A673 (cell line): ENCODE results near the gene H1-8. TPM values are rescaled to one million over a fixed set of nuclear protein-coding genes. Genes with fewer than 3 reads are reported as not detected.

Experiments used
- BruUV-seq: library from RNA; stranded (reverse); fragments of 400-500 nt; replicated peaks from 2 replicates; lab custom pipeline; 2021; lab: Mats Ljungman, UMichigan
- CTCF ChIA-PET: fragments of 300-600 bp; sonication (Branson Sonifier 250); formaldehyde crosslinking; loops from one replicate; lab custom pipeline; 2022; ENCODE audit warnings: antibody characterized with exemption; lab: Charles Lee
- POLR2A ChIA-PET: fragments of 300-600 bp; sonication (Branson Sonifier 250); formaldehyde crosslinking; loops from one replicate; lab custom pipeline; 2022; ENCODE audit warnings: antibody characterized with exemption; ENCODE audit not compliant: low non-redundant PET; lab: Charles Lee
- DNase-seq: peaks from one replicate; pipeline ENCODE4 v3.0.0-alpha.2; 2015; ENCODE audit warnings: low spot score
- H3K27ac ChIP-seq: fragments of 200-600 bp; sonication (generic); 2 replicates; pipeline ENCODE4 v1.5.1; 2016; ENCODE audit warnings: mixed run types, low read depth, mild to moderate bottlenecking, mixed read lengths, antibody characterized with exemption, low read length; ENCODE audit not compliant: poor library complexity, severe bottlenecking
- H3K27me3 ChIP-seq: fragments of 200-600 bp; sonication (generic); replicated peaks from 2 replicates; pipeline ENCODE4 v1.6.1; 2017; ENCODE audit warnings: mixed run types, low read depth, mild to moderate bottlenecking, mixed read lengths, antibody characterized with exemption, low read length; ENCODE audit not compliant: insufficient read depth, poor library complexity
- H3K36me3 ChIP-seq: fragments of 200-600 bp; sonication (generic); 2 replicates; pipeline ENCODE4 v1.6.1; 2016; ENCODE audit warnings: mixed run types, mild to moderate bottlenecking, mixed read lengths, antibody characterized with exemption, low read length; ENCODE audit not compliant: insufficient read depth, poor library complexity, severe bottlenecking
- H3K4me1 ChIP-seq: fragments of 200-600 bp; sonication (generic); 2 replicates; pipeline ENCODE4 v1.6.1; 2017; ENCODE audit warnings: mixed run types, mild to moderate bottlenecking, mixed read lengths, antibody characterized with exemption, low read length; ENCODE audit not compliant: insufficient read depth, poor library complexity, severe bottlenecking
- H3K4me3 ChIP-seq: fragments of 200-600 bp; sonication (generic); 2 replicates; pipeline ENCODE4 v1.5.1; 2016; ENCODE audit warnings: low read depth, mixed run types, mild to moderate bottlenecking, mixed read lengths, low read length; ENCODE audit not compliant: poor library complexity, severe bottlenecking
- H3K9me3 ChIP-seq: fragments of 200-600 bp; sonication (generic); 2 replicates; pipeline ENCODE4 v1.6.1; 2016; ENCODE audit warnings: mixed run types, low read depth, mild to moderate bottlenecking, mixed read lengths, antibody characterized with exemption, low read length; ENCODE audit not compliant: poor library complexity, severe bottlenecking
- CTCF ChIP-seq: fragments of 300-800, 200-600 bp; sonication (generic); conservative IDR thresholded peaks from 2 replicates; pipeline ENCODE4 v1.5.1; 2017; ENCODE audit warnings: low read depth, mild to moderate bottlenecking, antibody characterized with exemption, low read length, moderate library complexity, mixed read lengths
- EZH2 ChIP-seq: fragments of 200-600 bp; sonication (generic); IDR thresholded peaks from 2 replicates; pipeline ENCODE4 v1.6.1; 2017; ENCODE audit warnings: borderline replicate concordance, low read depth, mild to moderate bottlenecking, mixed read lengths, antibody characterized with exemption, low read length; ENCODE audit not compliant: poor library complexity, severe bottlenecking
- intact Hi-C: fragments of 100-400 bp; cut with micrococcal nuclease; formaldehyde crosslinking; loops from one replicate; pipeline ENCODE4 v1.10.0; 2022; ENCODE audit not compliant: unreplicated experiment
- total RNA-seq: library from RNA; stranded (reverse); gene quantifications from 2 replicates; pipeline ENCODE4 v1.2.3, GENCODE V29; 2021

Gene H1-8
- total RNA-seq, 1 experiment from 2014 or later = not detected

GRCh38 chr3:129529436-129530210 is 13.4 kb upstream of the H1-8 start:
- H3K4me3 ChIP-seq = no peak overlapping the region
- intact Hi-C loops = no loop called here
- no peaks in the 10 kb centered on the region for H3K4me1 ChIP-seq
- no TSS peak for BruUV-seq
- no peak for TF ChIP-seq CTCF
- no peak for TF ChIP-seq EZH2
- no peaks in the 10 kb centered on the region for H3K9me3 ChIP-seq
- no peak for DNase-seq
- no peak overlapping the region for H3K27ac ChIP-seq
- H3K27me3 ChIP-seq = no peaks in the 10 kb centered on the region
- no peaks in the 10 kb centered on the region for H3K36me3 ChIP-seq
- ChIA-PET CTCF (no interaction called here), POLR2A (interaction anchor here (0.6 kb wide), 1 partner anchor 26 kb away, joined by 4 read pairs; no protein-coding TSS in a partner anchor)

DNA sequence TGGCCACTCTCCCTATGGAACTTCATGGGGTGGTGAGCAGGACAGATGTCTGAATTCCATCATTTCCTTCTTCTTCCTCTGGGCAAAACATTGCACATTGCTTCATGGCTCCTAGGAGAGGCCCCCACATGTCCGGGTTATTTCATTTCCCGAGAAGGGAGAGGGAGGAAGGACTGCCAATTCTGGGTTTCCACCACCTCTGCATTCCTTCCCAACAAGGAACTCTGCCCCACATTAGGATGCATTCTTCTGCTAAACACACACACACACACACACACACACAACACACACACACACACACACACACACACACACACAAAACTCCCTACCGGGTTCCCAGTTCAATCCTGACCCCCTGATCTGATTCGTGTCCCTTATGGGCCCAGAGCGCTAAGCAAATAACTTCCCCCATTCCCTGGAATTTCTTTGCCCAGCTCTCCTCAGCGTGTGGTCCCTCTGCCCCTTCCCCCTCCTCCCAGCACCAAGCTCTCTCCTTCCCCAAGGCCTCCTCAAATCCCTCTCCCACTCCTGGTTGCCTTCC is 12.7 kb upstream of the H1-8 start:
- Histone ChIP-seq H3K36me3 (no peaks in the 10 kb centered on the region), H3K9me3 (no peaks in the 10 kb centered on the region), H3K27ac (no peak overlapping the region), H3K4me3 (no peak overlapping the region), H3K27me3 (no peaks in the 10 kb centered on the region), H3K4me1 (no peaks in the 10 kb centered on the region)
- POLR2A ChIA-PET = no interaction called here
- TF ChIP-seq CTCF (no peak), EZH2 (no peak)
- CTCF ChIA-PET = no interaction called here
- DNase-seq = no peak
- no TSS peak for BruUV-seq
- intact Hi-C loops = no loop called here

GRCh38 chr3:129530821-129531220 is 12.2 kb upstream of the H1-8 start:
- no peaks in the 10 kb centered on the region for H3K9me3 ChIP-seq
- no peaks in the 10 kb centered on the region for H3K27me3 ChIP-seq
- no peak overlapping the region for H3K27ac ChIP-seq
- no peaks in the 10 kb centered on the region for H3K4me1 ChIP-seq
- H3K36me3 ChIP-seq = no peaks in the 10 kb centered on the region
- intact Hi-C loops = no loop called here
- ChIA-PET POLR2A (no interaction called here), CTCF (no interaction called here)
- H3K4me3 ChIP-seq = no peak overlapping the region
- TF ChIP-seq CTCF = no peak
- no peak for TF ChIP-seq EZH2
- no peak for DNase-seq
- no TSS peak for BruUV-seq
